ENCODE results near the gene ATP10B. TPM values are rescaled to one million over a fixed set of nuclear protein-coding genes. Genes with fewer than 3 reads are reported as not detected.

Gene ATP10B
- total RNA-seq: 0.03 TPM in 1 of 2 replicates, not detected in the other

GRCh38 chr5:160852049-160852448 lies at the start of gene ATP10B:
Gene ATP10B, minus strand, starts transcription at chr5:160852211. Its CDS starts 164,137 bp downstream, at chr5:160688074.

